Thoracic aorta (tissue), 2 donors: ENCODE results near the gene MYO5B. TPM values are rescaled to one million over a fixed set of nuclear protein-coding genes. Genes with fewer than 3 reads are reported as not detected.

Source experiments
- ATAC-seq: fragments of 150-250 bp; one replicate; pipeline ENCODE4 v1.8.0; 2017; ENCODE audit warnings: low read depth; ENCODE audit not compliant: insufficient number of reproducible peaks, low FRiP score
- DNase-seq: peaks from one replicate; pipeline ENCODE4 v3.0.0-alpha.2; 2020; ENCODE audit warnings: low spot score
- H3K27ac ChIP-seq, 2 donors: fragments of 200-600 bp; sonication (generic); 1 replicate in 1 of 2; 2 replicates in 1 of 2; pipeline ENCODE4 v1.5.1; 2016; ENCODE audit warnings: mild to moderate bottlenecking in 2 of 2, moderate library complexity in 2 of 2
- H3K27me3 ChIP-seq: fragments of 200-600 bp; sonication (generic); replicated peaks from 2 replicates; pipeline ENCODE4 v1.6.0; 2016; ENCODE audit warnings: mild to moderate bottlenecking; ENCODE audit not compliant: insufficient read depth
- H3K36me3 ChIP-seq: fragments of 200-600 bp; sonication (generic); one replicate; pipeline ENCODE4 v1.5.1; 2016
- H3K4me1 ChIP-seq, 2 donors: fragments of 200-600 bp; sonication (generic); 1 replicate in 1 of 2; 2 replicates in 1 of 2; pipeline versions ENCODE4 v1.5.1 to v1.6.0; 2016; ENCODE audit warnings: low read depth in 2 of 2, mild to moderate bottlenecking in 1 of 2; ENCODE audit not compliant: control insufficient read depth in 1 of 2
- H3K4me3 ChIP-seq: fragments of 200-600 bp; sonication (generic); 2 replicates; pipeline ENCODE4 v1.5.1; 2016; ENCODE audit warnings: mild to moderate bottlenecking
- H3K9me3 ChIP-seq: fragments of 200-600 bp; sonication (generic); 2 replicates; pipeline ENCODE4 v1.5.1; 2016
- CTCF ChIP-seq: fragments of 200-600 bp; sonication (generic); IDR thresholded peaks from one replicate; pipeline ENCODE4 v1.5.1; 2019; ENCODE audit warnings: antibody characterized with exemption
- total RNA-seq, 2 donors: library from RNA; depleted of rRNA; stranded (reverse); fragments of >200 nt; gene quantifications; one replicate each; pipeline versions ENCODE4 v1.1.0 to v1.2.3, GENCODE V29; 2016

MYO5B gene
- total RNA-seq, 2 donors from 2014 or later = 8.3 to 13.5 TPM

- H3K36me3 ChIP-seq = no peaks in the 10 kb centered on the region
- ATAC-seq = no peak
- peaks cover 0 to 5% of the 10 kb centered on the region in 2 donors for H3K4me1 ChIP-seq
- no peaks in the 10 kb centered on the region for H3K9me3 ChIP-seq
- no peak for TF ChIP-seq CTCF
- no peak overlapping the region for H3K27ac ChIP-seq
- no peaks in the 10 kb centered on the region for H3K27me3 ChIP-seq
- no peak overlapping the region for H3K4me3 ChIP-seq
- no peak for DNase-seq
These were observed 377.0 kb downstream of the MYO5B start for GRCh38 chr18:49817947-49818346.

GRCh38 chr18:49815927-49816326, 379.0 kb downstream of the MYO5B start:
- H3K4me3 ChIP-seq = no peak overlapping the region
- DNase-seq = no peak
- ATAC-seq = no peak
- no peaks in the 10 kb centered on the region for H3K27me3 ChIP-seq
- no peak for TF ChIP-seq CTCF
- no peaks in the 10 kb centered on the region for H3K9me3 ChIP-seq
- H3K27ac ChIP-seq = no peak overlapping the region
- H3K36me3 ChIP-seq = no peaks in the 10 kb centered on the region
- peaks cover 8 to 24% of the 10 kb centered on the region in 2 donors for H3K4me1 ChIP-seq

GRCh38 chr18:49814147-49814499, 380.8 kb downstream of the MYO5B start:
- no peak for TF ChIP-seq CTCF
- H3K36me3 ChIP-seq = no peaks in the 10 kb centered on the region
- H3K27me3 ChIP-seq = no peaks in the 10 kb centered on the region
- DNase-seq = peak; percentile 45
- peak; percentile 72 for ATAC-seq
- peak overlapping the region; percentile 90 to 97 for H3K27ac ChIP-seq
- H3K4me3 ChIP-seq = peak overlapping the region; percentile 89
- peaks cover 3% of the 10 kb centered on the region for H3K9me3 ChIP-seq
- peaks cover 8 to 25% of the 10 kb centered on the region in 2 donors for H3K4me1 ChIP-seq

GRCh38 chr18:49813319-49814146, 381.4 kb downstream of the MYO5B start, which contains the start of gene ACAA2:
ACAA2 (minus strand) TSS chr18:49813533; CDS start chr18:49813484, 49 bp downstream.
- DNase-seq (peak; percentile 44), ATAC-seq (peak; percentile 89)
- peaks cover 8 to 25% of the 10 kb centered on the region in 2 donors for H3K4me1 ChIP-seq
- no peaks in the 10 kb centered on the region for H3K36me3 ChIP-seq
- H3K4me3 ChIP-seq = peak within 1 kb of the TSS; percentile 89
- no peaks in the 10 kb centered on the region for H3K27me3 ChIP-seq
- H3K27ac ChIP-seq = peak within 1 kb of the TSS; percentile 90 to 97
- peaks cover 9% of the 10 kb centered on the region for H3K9me3 ChIP-seq
- TF ChIP-seq CTCF = no peak

- ATAC-seq (no peak), DNase-seq (no peak)
- peak overlapping the region; percentile 89 for H3K4me3 ChIP-seq
- H3K4me1 ChIP-seq = peaks cover 8 to 25% of the 10 kb centered on the region in 2 donors
- no peak for TF ChIP-seq CTCF
- peaks cover 10% of the 10 kb centered on the region for H3K9me3 ChIP-seq
- peak overlapping the region; percentile 90 to 97 for H3K27ac ChIP-seq
- no peaks in the 10 kb centered on the region for H3K27me3 ChIP-seq
- H3K36me3 ChIP-seq = no peaks in the 10 kb centered on the region
These were observed 382.0 kb downstream of the MYO5B start for GRCh38 chr18:49813069-49813318.
